K562 (cell line): ENCODE data around the gene SCEL. TPM values are rescaled to one million over a fixed set of nuclear protein-coding genes. Genes with fewer than 3 reads are reported as not detected.
"Not testable (repeated sequence)": the region's sequence is repeated elsewhere in the genome, so short reads cannot be mapped to it uniquely, and the experiment has no call there.

Source experiments
- ATAC-seq: fragments of 200-7000 bp; cut with Tn5 transposase; 3 replicates; pipeline ENCODE4 v1.9.1; 2020; ENCODE audit warnings: moderate library complexity
- BruUV-seq: library from RNA; stranded (reverse); fragments of 400-500 nt; replicated peaks from 2 replicates; lab custom pipeline; 2021; lab: Mats Ljungman, UMichigan
- CTCF ChIA-PET: fragments of 300-600 bp; formaldehyde crosslinking; extraction: SDS; loops from one replicate; lab custom pipeline; 2021; ENCODE audit warnings: low intra/inter-chr PET ratio; lab: Yijun Ruan, JAX
- POLR2A ChIA-PET: fragments of 300-600, 350-650 bp; sonication (Branson Sonifier 250); formaldehyde crosslinking; extraction: SDS; loops from one replicate; lab custom pipeline; 2021; ENCODE audit warnings: antibody characterized with exemption, inconsistent platforms; lab: Yijun Ruan, JAX
- DNase-seq, 4 experiments: peaks; one replicate each; pipeline versions ENCODE4 v3.0.0 to v3.0.0-alpha.2; 2011 to 2018; ENCODE audit warnings: low spot score in 3 of 4, mixed read lengths in 3 of 4; ENCODE audit errors: extremely low read depth in 1 of 4
- FAIRE-seq: peaks from 2 replicates; lab custom pipeline; 2011; peaks lifted over from hg19 to GRCh38; lab: Jason Lieb, UNC
- H2AFZ ChIP-seq: 2 replicates; pipeline ENCODE4 v1.6.0; 2011; ENCODE audit warnings: low read depth, low read length, control low read depth, inconsistent platforms
- H3K27ac ChIP-seq: fragments of 200-600 bp; 3 replicates; pipeline ENCODE4 v1.8.0; 2011; ENCODE audit warnings: low read depth, mild to moderate bottlenecking, control low read depth, inconsistent platforms, low read length, moderate library complexity, mixed read lengths; ENCODE audit errors: extremely low read depth
- H3K27me3 ChIP-seq, 2 experiments: fragments of 300-600 bp in 1 of 2; 2 replicates in 1 of 2; 3 replicates in 1 of 2; pipeline versions ENCODE4 v1.6.0 to v1.8.0; 2011; ENCODE audit warnings: inconsistent platforms in 2 of 2, low read length in 2 of 2, mild to moderate bottlenecking in 1 of 2, mixed read lengths in 1 of 2, moderate library complexity in 1 of 2; ENCODE audit not compliant: control insufficient read depth in 2 of 2, insufficient read depth in 2 of 2
- H3K36me3 ChIP-seq: fragments of 300-600 bp; 3 replicates; pipeline ENCODE4 v1.8.0; 2011; ENCODE audit warnings: mild to moderate bottlenecking, low read length, inconsistent platforms; ENCODE audit not compliant: control insufficient read depth, insufficient read depth
- H3K4me1 ChIP-seq, 2 experiments: fragments of 200-600 bp in 1 of 2; replicated peaks in 1 of 2; 2 replicates in 1 of 2; 3 replicates in 1 of 2; pipeline versions ENCODE4 v1.5.1 to v1.8.0; 2011; ENCODE audit warnings: inconsistent platforms in 2 of 2, low read length in 2 of 2, mild to moderate bottlenecking in 1 of 2, mixed read lengths in 1 of 2, moderate library complexity in 1 of 2; ENCODE audit not compliant: control insufficient read depth in 2 of 2, insufficient read depth in 2 of 2
- H3K4me2 ChIP-seq: 2 replicates; pipeline ENCODE4 v1.6.1; 2011; ENCODE audit warnings: low read length, control low read depth, inconsistent platforms, mixed read lengths; ENCODE audit not compliant: insufficient read depth
- H3K4me3 ChIP-seq: fragments of 200-600 bp; sonication (generic), shearing (Covaris generic); 2 replicates; pipeline ENCODE4 v1.5.1; 2016; ENCODE audit warnings: control low read depth, inconsistent platforms
- H3K79me2 ChIP-seq: fragments of 200-600 bp; 3 replicates; pipeline ENCODE4 v1.8.0; 2011; ENCODE audit warnings: low read length, inconsistent platforms; ENCODE audit not compliant: control insufficient read depth, insufficient read depth
- H3K9ac ChIP-seq, 2 experiments: 2 replicates each; pipeline versions ENCODE4 v1.6.0 to v1.6.1; 2011; ENCODE audit warnings: low read depth in 2 of 2, low read length in 2 of 2, control low read depth in 1 of 2, inconsistent platforms in 1 of 2, mild to moderate bottlenecking in 1 of 2, mixed read lengths in 1 of 2; ENCODE audit not compliant: insufficient read depth in 1 of 2
- H3K9me1 ChIP-seq: one replicate; pipeline ENCODE4 v1.6.0; 2011; ENCODE audit warnings: inconsistent platforms, mild to moderate bottlenecking, low read length, moderate library complexity; ENCODE audit not compliant: control insufficient read depth, insufficient read depth
- H3K9me3 ChIP-seq: replicated peaks from 2 replicates; pipeline ENCODE4 v1.5.1; 2011; ENCODE audit warnings: low read depth, low read length, inconsistent platforms; ENCODE audit not compliant: control insufficient read depth, insufficient read depth
- H4K20me1 ChIP-seq: replicated peaks from 2 replicates; pipeline ENCODE4 v1.6.1; 2011; ENCODE audit warnings: low read length, inconsistent platforms, mixed read lengths; ENCODE audit not compliant: control insufficient read depth, insufficient read depth
- CEBPG ChIP-seq, 3 experiments: fragments of 200-800 bp in 1 of 3; sonication (Bioruptor generic) in 1 of 3; sonication (generic) in 1 of 3; formaldehyde crosslinking in 1 of 3; IDR thresholded peaks in 2 of 3; conservative IDR thresholded peaks in 1 of 3; 2 replicates each; pipeline versions ENCODE4 v1.6.1 to v1.8.0; 2016 to 2022; ENCODE audit warnings: missing compliant biosample characterization in 2 of 3, missing genetic modification characterization in 2 of 3, mild to moderate bottlenecking in 1 of 3, missing genetic modification reagents in 1 of 3
- CREB5 ChIP-seq: fragments of 250-450 bp; sonication (Bioruptor Pico); IDR thresholded peaks from 2 replicates; pipeline ENCODE4 v1.5.0; 2020; ENCODE audit warnings: mild to moderate bottlenecking
- ILK ChIP-seq: fragments of 450-650 bp; IDR thresholded peaks from 2 replicates; pipeline ENCODE4 v1.6.1; 2016; ENCODE audit warnings: missing genetic modification characterization, low read depth, mild to moderate bottlenecking, missing compliant biosample characterization, moderate library complexity, borderline replicate concordance
- U2AF1 ChIP-seq: fragments of 200-400 bp; formaldehyde crosslinking; optimal IDR thresholded peaks from 2 replicates; pipeline ENCODE3; 2017; ENCODE audit warnings: mild to moderate bottlenecking, low read depth, low read length, moderate library complexity
- ZNF644 ChIP-seq: fragments of 200-800 bp; sonication (Bioruptor generic); IDR thresholded peaks from 2 replicates; pipeline ENCODE4 v1.6.1; 2016; ENCODE audit warnings: low read depth, missing genetic modification characterization, missing compliant biosample characterization
- WGBS: fragments of 100-300 bp; shearing (Covaris generic); methylation state at CpG from one replicate; pipeline ENCODE4 v1.1.6; 2016; ENCODE audit warnings: low coverage, mixed read lengths; ENCODE audit not compliant: insufficient coverage; ENCODE audit errors: missing lambda C conversion rate; 5-methylcytosine and 5-hydroxymethylcytosine counted together
- in situ Hi-C: fragments of 300-500 bp; cut with MboI; formaldehyde crosslinking; loops from 4 replicates; pipeline ENCODE4 v1.15.0; 2018; ENCODE audit warnings: inconsistent platforms, mixed read lengths
- intact Hi-C: fragments of 100-400 bp; cut with micrococcal nuclease; formaldehyde crosslinking; loops from 2 replicates; pipeline ENCODE4 v1.14.2; 2022
- polyA plus RNA-seq, 8 experiments: library from polyadenylated mRNA; depleted of rRNA in 4 of 8; stranded (reverse) in 5 of 8; unstranded in 3 of 8; fragments of >200 nt; fragmentation: Nextera tagmentation in 2 of 8; fragmentation: Illumina TruSeq in 1 of 8; extraction: Ambion mirVana in 2 of 8; extraction: Trizol in 1 of 8; gene quantifications; 2 replicates each; pipeline versions ENCODE4 v1.2.1 to v1.2.3, GENCODE V29; 2011 to 2014; ENCODE audit warnings: inconsistent platforms in 1 of 8, missing spikeins in 1 of 8
- total RNA-seq, 7 experiments: library from RNA; depleted of rRNA in 6 of 7; stranded (reverse); fragments of >200 nt in 6 of 7; fragmentation: Illumina TruSeq in 2 of 7; extraction: Trizol in 2 of 7; gene quantifications; 2 replicates each; pipeline versions ENCODE4 v1.2.1 to v1.2.3, GENCODE V29; 2011 to 2021; ENCODE audit warnings: low replicate concordance in 1 of 7

Gene SCEL
- total and polyA plus RNA-seq, 9 of the 15 experiments (the other 6 are each of a cell fraction or from before 2014, with no cell fraction given): not detected

DNA sequence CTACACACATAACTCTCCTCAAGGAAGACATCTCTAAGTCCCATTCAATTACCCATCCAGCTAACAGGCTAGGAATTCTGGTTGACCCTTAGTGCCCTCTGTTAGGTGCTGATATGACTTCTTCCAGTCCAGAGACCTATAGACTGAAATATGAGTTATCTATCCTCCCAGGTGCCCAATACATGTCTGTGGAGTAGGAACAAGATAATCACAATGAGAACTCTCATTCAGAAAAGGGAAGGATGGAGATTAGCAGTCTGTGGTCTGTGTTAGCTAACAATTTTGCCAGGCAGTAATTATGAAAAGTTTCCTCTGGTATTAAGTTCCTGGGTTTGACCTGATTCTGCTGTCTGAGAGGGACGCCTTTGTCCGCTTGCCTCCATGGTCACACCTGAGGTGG, 117.8 kb downstream of the SCEL start (continued):
- TF ChIP-seq ZNF644 (tag) (no peak), ILK (tag) (no peak), CEBPG (CRISPR knock-in tag; IDR thresholded peaks at IDR 0.05) (no peak), CEBPG (tag; conservative IDR thresholded peaks at IDR 0.05 in 1 of 2, IDR thresholded peaks at IDR 0.05 in 1 of 2) (no peak), CREB5 (no peak), U2AF1 (no peak)

GRCh38 chr13:77660016-77660415, 124.5 kb downstream of the SCEL start:
- intact Hi-C loops, H3K4me2 ChIP-seq, H3K36me3 ChIP-seq, H2AFZ ChIP-seq, CTCF ChIA-PET, H3K27me3 ChIP-seq, H3K9ac ChIP-seq, in situ Hi-C loops, H3K4me3 ChIP-seq, H4K20me1 ChIP-seq, H3K9me1 ChIP-seq, FAIRE-seq, H3K79me2 ChIP-seq, H3K9me3 ChIP-seq, BruUV-seq, DNase-seq, H3K4me1 ChIP-seq, ATAC-seq, POLR2A ChIA-PET, H3K27ac ChIP-seq: not testable (repeated sequence)
- WGBS: 0% methylated on average over 5 of the region's 23 CpGs
